DND-41 (cell line): ENCODE data around the gene MINDY4.

ENCODE experiments used
- ATAC-seq: fragments of 200-7000 bp; cut with Tn5 transposase; 3 replicates; pipeline ENCODE4 v1.9.1; 2021; ENCODE audit warnings: low read depth; ENCODE audit not compliant: insufficient read depth
- DNase-seq: peaks from one replicate; pipeline ENCODE4 v3.0.0-alpha.2; 2020
- H2AFZ ChIP-seq: 2 replicates; pipeline ENCODE4 v1.6.0; 2012; ENCODE audit warnings: low read depth, low read length
- H3K27ac ChIP-seq: 2 replicates; pipeline ENCODE4 v1.5.1; 2012; ENCODE audit warnings: low read length, inconsistent platforms
- H3K27me3 ChIP-seq: fragments of 200-600 bp; sonication (generic); 2 replicates; pipeline ENCODE4 v1.6.0; 2012; ENCODE audit warnings: low read length, mild to moderate bottlenecking, inconsistent platforms; ENCODE audit not compliant: insufficient read depth, poor library complexity
- H3K36me3 ChIP-seq: 2 replicates; pipeline ENCODE4 v1.5.1; 2012; ENCODE audit warnings: low read length, inconsistent platforms; ENCODE audit not compliant: insufficient read depth
- H3K4me1 ChIP-seq: 2 replicates; pipeline ENCODE4 v1.5.1; 2012; ENCODE audit warnings: mild to moderate bottlenecking, low read length; ENCODE audit not compliant: insufficient read depth
- H3K4me2 ChIP-seq: 2 replicates; pipeline ENCODE4 v1.6.0; 2012; ENCODE audit warnings: mild to moderate bottlenecking, moderate library complexity, low read length, inconsistent platforms; ENCODE audit not compliant: insufficient read depth
- H3K4me3 ChIP-seq, 2 experiments: fragments of 200-600 bp in 1 of 2; shearing (Covaris generic) in 1 of 2; 2 replicates each; pipeline ENCODE4 v1.5.1; 2012 to 2016; ENCODE audit warnings: inconsistent platforms in 2 of 2, low read length in 2 of 2, mild to moderate bottlenecking in 2 of 2, low read depth in 1 of 2, moderate library complexity in 1 of 2
- H3K79me2 ChIP-seq: 2 replicates; pipeline ENCODE4 v1.6.0; 2012; ENCODE audit warnings: low read length, inconsistent platforms; ENCODE audit not compliant: insufficient read depth
- H3K9ac ChIP-seq: 2 replicates; pipeline ENCODE4 v1.6.0; 2012; ENCODE audit warnings: low read depth, mild to moderate bottlenecking, inconsistent platforms, low read length, moderate library complexity
- H3K9me3 ChIP-seq: 2 replicates; pipeline ENCODE4 v1.5.1; 2012; ENCODE audit warnings: low read length, moderate library complexity, mild to moderate bottlenecking, inconsistent platforms; ENCODE audit not compliant: insufficient read depth, severe bottlenecking
- H4K20me1 ChIP-seq: 2 replicates; pipeline ENCODE4 v1.6.0; 2012; ENCODE audit warnings: low read length; ENCODE audit not compliant: insufficient read depth
- CTCF ChIP-seq: IDR thresholded peaks from 2 replicates; pipeline ENCODE4 v1.5.1; 2012; ENCODE audit warnings: borderline replicate concordance, low read length, moderate library complexity, mild to moderate bottlenecking; ENCODE audit not compliant: poor library complexity, severe bottlenecking; ENCODE audit errors: extremely low read depth
- EZH2 ChIP-seq: IDR thresholded peaks from 3 replicates; pipeline ENCODE4 v1.6.1; 2012; ENCODE audit warnings: borderline replicate concordance, low read depth, mild to moderate bottlenecking, moderate library complexity, low read length, inconsistent platforms; ENCODE audit not compliant: severe bottlenecking

The MINDY4 gene

GRCh38 chr7:30788640-30789333, 17.6 kb downstream of the MINDY4 start:
- Histone ChIP-seq H2AFZ (no peak overlapping the region), H3K9ac (no peak overlapping the region), H3K4me3 (no peak overlapping the region), H3K27ac (no peak overlapping the region), H3K4me2 (no peak overlapping the region), H4K20me1 (no peaks in the 10 kb centered on the region), H3K36me3 (peaks cover 10% of the 10 kb centered on the region), H3K27me3 (no peaks in the 10 kb centered on the region), H3K4me1 (no peaks in the 10 kb centered on the region), H3K79me2 (no peaks in the 10 kb centered on the region), H3K9me3 (no peaks in the 10 kb centered on the region)
- no peak for ATAC-seq
- no peak for DNase-seq
- TF ChIP-seq CTCF (no peak), EZH2 (no peak)

DNA sequence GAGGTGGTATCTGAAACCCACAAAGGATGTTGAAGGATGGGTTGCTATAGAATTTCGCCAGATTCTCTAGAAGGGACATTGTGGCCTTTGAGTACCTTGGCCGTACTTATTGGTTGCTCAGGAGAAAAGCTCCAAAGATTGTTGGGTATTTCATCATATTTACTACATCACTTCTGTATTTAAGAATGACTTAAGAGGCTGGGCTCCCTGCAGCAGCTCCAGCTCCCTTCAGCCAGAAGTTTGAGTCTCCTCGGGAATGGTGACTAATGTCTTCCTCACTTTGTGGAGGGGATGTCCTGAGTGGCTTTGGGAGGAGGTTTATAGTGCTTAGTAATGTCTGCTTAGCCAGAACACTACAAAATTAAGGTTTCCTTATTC, 18.1 kb downstream of the MINDY4 start:
- Histone ChIP-seq H3K79me2 (no peaks in the 10 kb centered on the region), H3K4me2 (no peak overlapping the region), H4K20me1 (no peaks in the 10 kb centered on the region), H3K4me3 (no peak overlapping the region), H3K27me3 (no peaks in the 10 kb centered on the region), H2AFZ (no peak overlapping the region), H3K36me3 (peaks cover 12% of the 10 kb centered on the region), H3K4me1 (no peaks in the 10 kb centered on the region), H3K9me3 (no peaks in the 10 kb centered on the region), H3K27ac (no peak overlapping the region), H3K9ac (no peak overlapping the region)
- no peak for DNase-seq
- ATAC-seq, result no peak
- TF ChIP-seq CTCF (no peak), EZH2 (no peak)

DNA sequence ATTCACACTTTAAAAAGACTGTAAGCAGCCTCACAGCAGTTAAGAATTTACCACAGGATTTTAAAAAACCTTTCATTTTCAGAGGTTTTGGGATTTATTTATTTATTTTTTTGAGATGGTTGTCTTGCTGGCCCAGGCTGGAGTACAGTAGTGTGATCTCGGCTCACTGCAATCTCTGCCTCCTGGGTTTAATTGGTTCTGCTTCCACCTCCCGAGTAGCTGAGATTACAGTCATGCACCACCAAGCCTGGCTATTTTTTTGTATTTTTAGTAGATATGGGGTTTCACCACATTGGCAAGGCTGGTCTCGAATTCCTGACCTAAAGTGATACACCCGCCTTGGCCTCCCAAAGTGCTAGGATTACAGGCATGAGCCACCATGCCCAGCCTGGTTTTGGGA, 19.1 kb downstream of the MINDY4 start:
- no peaks in the 10 kb centered on the region for H4K20me1 ChIP-seq
- no peak overlapping the region for H3K27ac ChIP-seq
- DNase-seq (no peak), ATAC-seq (no peak)
- no peak overlapping the region for H3K4me3 ChIP-seq
- H3K4me1 ChIP-seq, result peaks cover 8% of the 10 kb centered on the region
- no peaks in the 10 kb centered on the region for H3K27me3 ChIP-seq
- TF ChIP-seq EZH2, result no peak
- peaks cover 12% of the 10 kb centered on the region for H3K36me3 ChIP-seq
- H3K9ac ChIP-seq, result no peak overlapping the region
- no peak overlapping the region for H2AFZ ChIP-seq
- H3K9me3 ChIP-seq, result no peaks in the 10 kb centered on the region
- no peaks in the 10 kb centered on the region for H3K79me2 ChIP-seq
- H3K4me2 ChIP-seq, result no peak overlapping the region

DNA sequence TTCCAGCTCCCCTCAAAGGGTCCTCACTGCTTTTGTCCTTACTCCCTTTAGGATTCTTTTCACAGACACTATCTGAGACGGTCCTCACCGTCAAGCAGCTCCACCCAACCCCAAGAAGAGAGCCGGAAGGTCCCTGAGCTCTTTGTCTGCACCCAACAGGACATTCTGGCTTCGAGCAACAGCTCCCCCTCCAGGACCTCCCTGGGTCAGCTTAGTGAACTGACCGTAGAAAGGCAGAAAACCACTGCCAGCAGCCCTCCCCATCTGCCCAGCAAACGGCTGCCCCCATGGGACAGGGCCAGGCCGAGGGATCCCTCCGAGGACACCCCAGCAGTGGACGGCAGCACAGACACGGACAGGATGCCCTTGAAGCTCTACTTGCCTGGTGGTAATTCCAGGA, 19.9 kb downstream of the MINDY4 start:
- TF ChIP-seq CTCF (no peak), EZH2 (no peak)
- Histone ChIP-seq H2AFZ (no peak overlapping the region), H3K4me3 (no peak overlapping the region), H3K9ac (no peak overlapping the region), H3K27me3 (no peaks in the 10 kb centered on the region), H3K79me2 (no peaks in the 10 kb centered on the region), H3K9me3 (no peaks in the 10 kb centered on the region), H3K4me1 (peaks cover 15% of the 10 kb centered on the region), H3K27ac (no peak overlapping the region), H3K36me3 (peaks cover 12% of the 10 kb centered on the region), H4K20me1 (no peaks in the 10 kb centered on the region), H3K4me2 (no peak overlapping the region)
- DNase-seq (no peak), ATAC-seq (no peak)
